DMS53 treated with DMSO at 0.1 percent for 48 hours (cell line): Measurements from ENCODE around the gene CSNK2A2.

Experiments used
- DNase-seq: peaks from one replicate; lab custom pipeline; 2025; ENCODE audit not compliant: unreplicated experiment; lab: John Stamatoyannopoulos, UW

Gene CSNK2A2

GRCh38 chr16:58200004-58200797 is 2.3 kb upstream of the CSNK2A2 start:
- DNase-seq, result no peak

DNA sequence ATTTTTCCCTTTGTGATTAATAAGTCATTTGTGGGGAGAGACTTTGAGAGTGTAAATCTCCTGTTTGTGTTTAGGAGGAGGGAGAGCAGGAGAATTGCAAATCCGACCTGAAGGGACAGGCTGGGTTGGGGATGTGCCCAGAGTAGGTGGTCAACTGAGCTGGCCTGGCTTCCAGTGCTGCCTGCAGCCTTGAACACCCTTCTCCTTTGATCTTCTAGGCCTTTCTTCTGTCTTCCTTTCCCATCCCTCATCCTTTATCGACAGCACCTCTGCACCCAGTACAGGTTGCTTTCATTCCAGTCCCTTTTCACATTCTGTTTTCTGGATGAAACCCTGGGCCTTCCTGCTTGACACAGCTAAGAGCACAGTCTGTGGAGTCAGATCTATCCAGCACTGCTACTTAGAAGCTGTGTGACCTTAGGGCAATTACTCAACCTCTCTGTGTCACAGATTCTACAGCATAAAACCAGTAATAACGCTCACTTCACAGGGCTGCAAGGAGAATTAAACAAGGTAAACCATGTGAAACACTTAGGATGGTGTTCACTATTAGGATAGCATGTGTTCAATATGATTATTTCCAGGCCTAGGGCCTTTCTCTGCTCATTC is 1.0 kb upstream of the CSNK2A2 start:
- no peak for DNase-seq

DNA sequence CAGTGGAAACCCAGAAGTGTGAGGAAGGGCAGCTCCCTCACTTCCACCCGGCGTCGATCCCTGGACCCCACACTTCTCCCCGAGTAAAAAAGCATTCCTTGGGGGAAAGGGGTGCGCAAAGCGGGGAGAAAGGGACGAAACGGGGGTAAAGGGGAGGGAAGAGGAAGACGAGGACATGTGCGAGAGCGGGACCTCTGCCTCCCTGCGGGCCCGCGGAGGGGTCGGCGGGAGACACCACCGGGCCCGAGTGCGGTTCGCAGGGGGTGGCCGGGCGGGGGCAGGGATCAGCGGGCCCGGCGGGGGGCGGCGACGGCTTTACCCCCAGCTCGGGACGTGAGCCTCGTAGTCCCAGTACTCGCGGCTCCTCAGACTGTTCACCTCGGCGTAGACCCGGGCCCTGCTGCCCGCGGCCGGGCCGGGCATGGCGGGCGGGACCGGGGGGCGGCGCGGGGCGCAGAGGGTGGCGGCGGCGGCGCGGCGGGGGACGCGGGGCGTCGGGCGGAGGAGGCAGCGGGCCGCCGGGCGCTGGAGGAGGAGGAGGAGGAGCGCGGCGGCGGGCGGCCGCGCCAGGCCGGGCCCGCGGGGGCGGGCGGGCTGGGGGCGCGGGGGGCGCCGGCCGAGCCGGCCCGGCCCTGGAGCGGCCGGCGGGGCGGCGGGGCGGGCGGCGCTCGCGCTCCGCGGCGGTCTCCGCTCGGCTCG is 443 bp downstream of the CSNK2A2 start:
- DNase-seq, result no peak

- DNase-seq, result no peak
Measured at GRCh38 chr16:58196898-58197313, 1.0 kb downstream of the CSNK2A2 start.

DNA sequence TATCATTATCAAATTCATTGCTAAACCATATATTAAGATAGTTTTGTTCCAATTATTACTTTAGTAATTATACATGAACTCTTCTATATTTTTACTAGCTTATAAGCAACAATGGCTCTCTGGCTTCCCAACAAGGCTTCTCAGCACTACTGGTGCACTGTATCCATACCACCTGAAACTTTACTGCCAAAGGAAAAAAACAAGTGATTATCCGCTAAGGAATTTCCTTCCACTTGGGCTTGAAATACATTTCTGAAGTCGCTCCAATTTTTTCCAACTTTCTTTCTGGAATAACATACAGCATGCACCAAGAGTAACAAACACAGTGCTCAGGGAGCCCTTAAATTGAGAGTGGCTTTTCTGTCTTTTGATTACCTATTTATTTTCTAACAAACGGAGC is 2.1 kb downstream of the CSNK2A2 start:
- DNase-seq, result no peak

DNA sequence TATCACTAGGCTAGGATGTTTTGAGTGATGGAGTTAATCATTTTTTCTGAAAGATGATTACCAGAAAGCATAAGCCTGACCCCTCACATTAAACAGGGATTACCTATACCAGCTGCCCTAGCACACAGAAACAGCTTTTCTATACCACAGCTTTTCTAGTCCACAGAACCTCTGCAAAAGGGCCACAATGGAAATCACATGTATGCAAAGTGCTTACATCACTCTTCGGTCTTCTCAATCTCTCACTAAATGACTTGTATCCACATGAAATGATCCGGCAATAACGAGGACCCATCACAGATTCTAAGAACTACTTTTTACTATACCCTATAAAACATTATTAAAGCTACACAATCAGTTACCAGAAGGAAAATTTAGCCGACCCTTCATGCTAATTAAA is 2.6 kb downstream of the CSNK2A2 start:
- no peak for DNase-seq

GRCh38 chr16:58194790-58195189 is 3.1 kb downstream of the CSNK2A2 start:
- DNase-seq, result no peak

DNA sequence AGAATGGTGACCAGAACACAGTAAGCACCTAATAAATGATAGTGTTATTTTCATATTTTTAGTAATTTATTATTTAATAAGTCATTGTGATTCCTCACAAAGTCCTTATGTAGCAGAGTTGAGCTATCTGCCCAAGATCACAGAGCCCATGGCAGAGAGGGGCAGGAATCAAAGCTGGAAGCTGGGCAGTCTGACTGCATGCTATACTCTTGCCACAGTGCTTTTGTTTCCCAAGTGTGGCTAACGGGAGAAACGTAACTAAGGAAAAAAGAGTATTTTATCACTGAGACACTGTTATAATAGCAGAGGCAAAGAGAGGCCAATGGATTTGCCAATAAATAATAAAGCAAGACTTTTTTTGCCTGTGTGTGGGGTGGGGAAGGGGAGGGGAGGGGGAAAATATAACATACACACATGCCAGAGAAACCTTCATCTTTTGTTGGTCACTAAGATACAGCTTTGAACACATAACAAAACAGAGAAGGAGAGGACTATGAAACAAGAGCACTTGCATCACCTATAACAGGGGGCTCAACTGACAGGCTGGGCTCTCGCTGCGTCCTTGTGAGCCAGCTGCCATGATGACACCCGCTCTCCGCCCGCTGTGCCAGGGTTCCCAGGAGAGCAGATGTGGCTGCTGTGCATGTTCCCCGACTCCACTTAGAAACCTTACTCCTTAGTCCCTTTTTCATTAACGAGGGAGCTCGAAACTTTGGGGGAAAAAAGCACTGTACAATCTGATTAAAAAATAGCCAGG is 10.1 kb downstream of the CSNK2A2 start:
- no peak for DNase-seq

- DNase-seq, result no peak
Measured at GRCh38 chr16:58187092-58187491, 10.8 kb downstream of the CSNK2A2 start.

DNA sequence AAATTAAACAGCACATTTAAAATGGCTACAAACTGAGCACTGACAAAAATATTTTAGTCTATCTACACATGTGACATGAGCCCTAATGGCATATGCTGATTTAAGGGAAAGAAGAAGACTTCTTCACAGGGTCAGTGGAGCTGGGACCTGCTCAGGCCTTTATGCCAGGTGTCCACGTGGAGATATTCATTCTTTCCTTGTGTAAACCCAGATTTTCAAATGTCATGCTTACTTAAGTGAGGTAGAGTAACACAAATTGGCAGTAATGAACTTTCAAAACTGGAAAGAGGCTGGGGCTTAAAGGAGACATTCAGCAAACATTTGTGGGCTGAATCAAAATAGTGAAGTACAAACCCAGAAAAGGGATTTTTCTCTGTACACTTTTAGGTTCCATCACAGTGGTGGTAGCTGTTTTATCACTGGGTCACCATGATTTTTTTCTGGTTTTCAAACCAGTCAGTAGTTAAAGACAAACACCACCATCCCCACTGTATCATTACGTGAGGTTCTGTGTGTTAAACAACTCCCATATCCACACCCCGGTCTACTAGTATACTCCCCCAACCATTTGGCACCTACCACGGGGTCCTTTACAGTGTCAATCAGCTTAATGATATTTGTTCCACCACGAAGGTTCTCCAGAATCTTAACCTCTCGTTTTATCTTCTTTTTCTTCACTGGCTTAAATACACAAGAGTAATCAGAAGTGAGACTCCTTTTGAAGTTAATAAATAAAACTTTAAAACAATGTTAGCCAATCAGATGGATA is 11.5 kb downstream of the CSNK2A2 start:
- no peak for DNase-seq

- DNase-seq, result no peak
Measured at GRCh38 chr16:58177353-58177710, 20.6 kb downstream of the CSNK2A2 start.

DNA sequence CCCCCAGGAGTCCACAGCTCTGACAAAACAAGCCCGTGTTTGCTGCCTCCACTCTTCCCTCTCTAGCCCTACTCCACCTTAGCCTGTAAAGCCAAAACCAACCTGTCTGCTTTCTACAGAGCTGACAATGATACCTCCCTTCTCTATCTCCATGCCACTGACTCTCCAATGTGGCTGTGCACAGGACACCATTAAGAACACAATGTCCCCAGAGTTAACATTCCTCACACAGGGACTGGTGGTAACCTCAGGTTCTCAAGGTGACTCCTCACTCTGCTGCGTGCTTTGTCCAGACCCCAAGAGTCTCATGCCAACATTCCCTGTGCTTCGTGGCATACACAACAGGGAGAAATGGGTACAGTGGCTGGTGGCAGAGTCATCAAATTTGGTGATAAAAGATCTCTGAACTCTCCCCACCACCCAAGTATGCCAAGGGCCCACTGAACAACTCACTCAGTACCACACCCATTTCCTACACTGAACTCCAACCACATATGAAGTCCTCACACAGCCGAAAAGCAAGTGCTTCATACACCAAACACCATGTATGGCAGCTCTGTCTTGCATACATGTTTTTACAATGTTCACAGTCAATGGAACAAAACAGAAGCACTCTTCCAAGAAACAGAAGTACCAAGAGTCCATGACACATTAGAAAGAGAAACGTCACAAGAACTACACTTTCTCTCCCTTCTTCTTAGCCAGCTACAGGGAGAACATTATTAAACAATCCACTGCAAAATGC is 21.1 kb downstream of the CSNK2A2 start:
- DNase-seq, result no peak

GRCh38 chr16:58170223-58170622 is 27.7 kb downstream of the CSNK2A2 start:
- no peak for DNase-seq

GRCh38 chr16:58160855-58161254 is 37.1 kb downstream of the CSNK2A2 start:
- no peak for DNase-seq

GRCh38 chr16:58158725-58159124 is 39.2 kb downstream of the CSNK2A2 start:
- no peak for DNase-seq

- DNase-seq, result no peak
Measured at GRCh38 chr16:58157951-58158540, 39.9 kb downstream of the CSNK2A2 start.

- no peak for DNase-seq
Measured at GRCh38 chr16:58157239-58157638, 40.7 kb downstream of the CSNK2A2 start.

DNA sequence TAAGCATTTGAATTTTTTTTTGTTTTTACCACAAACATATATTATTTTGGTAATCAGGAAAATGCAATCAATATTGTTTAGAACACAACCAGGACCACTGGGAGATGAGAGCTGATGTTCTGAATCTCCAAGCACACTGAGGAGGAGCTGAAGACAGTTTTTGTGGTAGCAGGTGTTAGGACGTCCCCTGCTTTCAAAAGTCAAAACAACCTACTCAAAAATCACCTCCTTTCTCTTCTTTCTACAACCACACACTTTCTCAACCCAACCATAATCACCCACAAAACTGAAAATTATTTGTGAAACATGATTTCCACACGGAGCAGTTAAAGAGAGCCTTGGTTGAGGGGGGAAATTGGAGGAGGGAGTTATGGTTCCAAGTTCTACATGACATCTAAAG is 42.1 kb downstream of the CSNK2A2 start:
- no peak for DNase-seq

DNA sequence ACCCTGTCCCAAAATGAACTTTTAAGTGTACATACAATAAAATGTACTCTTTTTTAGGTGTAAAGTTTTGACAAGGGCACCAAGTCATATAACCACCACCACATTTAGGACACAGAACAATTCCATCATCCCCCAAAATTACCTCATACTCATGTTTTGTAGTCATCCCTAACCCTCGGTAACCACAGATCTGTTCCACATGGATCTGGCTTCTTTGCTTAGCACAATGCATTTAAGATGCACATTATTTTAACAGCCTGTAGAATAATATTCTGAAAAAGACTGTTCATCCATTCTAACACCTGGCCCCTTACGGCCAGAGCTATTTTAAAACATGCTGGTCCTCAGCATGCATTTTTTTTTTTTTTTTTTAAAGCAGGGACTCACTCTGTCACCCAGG is 43.6 kb downstream of the CSNK2A2 start:
- no peak for DNase-seq
